Measurements from ENCODE around the gene CKAP2L.

GRCh38 chr2:112733871-112734270, 30.5 kb downstream of the CKAP2L start:
- TF ChIP-seq CTCF (IDR thresholded peaks at IDR 0.05), result no peak
- no peak for TF ChIP-seq EP300 (IDR thresholded peaks at IDR 0.05)
